ENCODE measurements around the gene CCDC177.

- no peak for TF ChIP-seq CTCF (conservative IDR thresholded peaks at IDR 0.05; ENCODE audit: low read depth, low read length)
- TF ChIP-seq EZH2 (IDR thresholded peaks at IDR 0.05; ENCODE audit: borderline replicate concordance, low read depth, low read length, poor library complexity, severe bottlenecking): no peak
These were observed 52.6 kb downstream of the CCDC177 start for GRCh38 chr14:69522026-69522425.
